GDM1 (cell line): ENCODE data around the gene WRAP73.

Source experiments
- DNase-seq: peaks from one replicate; lab custom pipeline; 2025; lab: John Stamatoyannopoulos, UW

WRAP73 gene

DNA sequence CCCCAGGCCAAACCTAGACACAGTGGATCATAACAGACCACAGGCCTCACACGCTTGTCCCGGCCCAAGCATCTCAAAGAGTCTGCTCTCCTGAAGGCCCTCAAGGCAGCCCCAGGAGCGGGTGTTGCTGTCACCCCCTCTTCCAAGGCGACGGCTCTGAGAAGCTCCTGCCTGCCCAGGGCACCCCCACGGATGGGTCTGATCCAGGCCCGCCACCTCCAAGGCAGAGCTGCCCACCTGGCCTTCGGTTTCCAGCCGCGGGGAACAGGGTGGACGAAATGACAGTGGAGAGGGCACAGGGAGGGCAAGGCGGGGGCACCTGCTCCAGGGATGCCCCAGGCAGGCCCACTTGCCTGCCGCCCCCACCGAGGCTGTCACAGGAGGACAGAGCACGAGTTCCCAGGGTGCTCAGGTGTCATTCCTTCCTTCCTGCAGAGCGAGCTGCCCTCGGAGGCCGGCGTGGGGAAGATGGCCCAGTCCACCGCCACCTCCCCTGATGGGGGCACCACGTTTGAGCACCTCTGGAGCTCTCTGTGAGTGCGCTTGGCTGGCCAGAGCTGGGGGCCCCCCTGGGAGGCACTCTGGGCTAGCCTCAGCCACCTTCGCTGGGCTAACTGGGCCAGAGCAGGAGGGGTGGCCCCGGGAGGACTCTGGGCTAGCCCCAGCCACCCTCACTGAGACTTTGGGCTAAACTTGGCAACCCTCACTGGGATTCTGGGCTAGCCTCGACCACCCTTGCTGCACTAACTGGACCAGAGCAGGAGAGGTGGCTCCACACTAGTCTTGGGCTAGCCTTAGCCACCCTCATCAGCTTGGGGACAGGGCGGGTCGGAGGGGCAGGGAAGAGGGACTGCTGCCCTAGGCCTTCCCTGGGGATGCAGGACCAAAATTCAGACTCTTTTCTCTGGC, 32.2 kb upstream of the WRAP73 start:
- no peak for DNase-seq

DNA sequence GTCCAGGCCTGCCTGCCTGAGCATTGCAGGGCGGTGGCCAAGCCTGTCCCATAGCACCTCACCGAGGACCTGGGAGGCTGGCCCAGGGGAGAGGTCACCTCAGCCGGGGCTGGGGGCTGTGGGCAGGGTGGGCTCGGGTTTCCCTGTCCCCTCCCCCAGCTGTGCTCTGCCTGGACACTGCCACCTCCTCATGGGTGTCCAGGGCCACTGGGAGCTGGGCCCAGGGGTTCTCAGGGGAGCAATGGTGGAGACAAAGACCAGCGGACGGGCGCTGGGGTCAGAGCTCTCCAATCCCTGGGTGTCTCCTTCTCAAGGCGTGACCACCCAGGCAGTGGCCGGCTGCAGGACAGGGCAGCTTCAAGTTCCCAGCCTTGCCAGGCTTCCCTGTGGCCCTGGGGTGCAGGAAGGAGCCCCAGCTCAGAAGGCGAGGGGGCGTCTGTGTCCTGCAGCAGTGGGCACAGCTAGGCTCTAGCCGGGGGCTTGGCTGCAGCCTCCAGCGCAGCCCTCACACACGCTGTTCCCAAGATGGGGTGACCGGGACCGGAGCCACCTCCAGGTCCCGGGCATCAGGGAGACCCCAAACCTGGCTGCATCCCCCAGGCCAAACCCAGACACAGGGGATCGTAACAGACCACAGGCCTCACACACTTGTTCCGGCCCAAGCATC, 31.5 kb upstream of the WRAP73 start:
- DNase-seq = no peak

DNA sequence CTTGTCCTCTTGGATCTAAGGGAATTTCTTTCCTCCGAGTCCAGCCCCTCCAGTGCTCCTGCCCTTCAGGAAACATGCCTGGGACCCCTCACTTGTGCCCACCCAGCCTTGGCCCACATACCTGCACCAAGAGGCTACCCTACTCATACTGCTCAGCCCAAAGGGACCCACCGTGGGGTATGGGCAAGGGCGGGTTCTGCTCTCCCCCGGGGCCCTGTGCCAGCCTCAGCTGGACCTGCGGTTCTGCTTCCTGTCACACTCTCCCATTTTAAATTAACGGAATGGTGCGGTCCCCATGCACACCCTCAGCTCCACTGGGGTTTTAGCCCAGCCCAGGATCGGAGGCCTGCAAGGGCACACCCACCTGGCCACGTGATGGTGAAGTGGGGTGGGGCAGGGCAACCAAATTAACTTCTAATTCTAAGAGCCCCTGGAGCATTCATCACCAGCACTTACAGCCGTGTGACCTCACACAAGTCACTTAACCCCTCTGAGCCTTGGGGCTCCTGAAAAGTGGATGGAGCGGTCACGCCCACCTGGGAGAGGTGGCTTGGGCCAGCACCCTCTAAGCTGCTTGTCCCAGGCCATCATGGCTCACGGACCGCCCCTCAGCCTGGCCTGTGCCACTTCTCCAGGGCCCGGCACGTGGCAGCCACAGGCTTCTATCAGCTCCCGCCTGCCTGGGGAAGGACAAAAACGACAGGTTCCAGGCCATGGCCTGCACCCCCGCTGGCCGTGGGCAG, 30.8 kb upstream of the WRAP73 start:
- DNase-seq = no peak

DNA sequence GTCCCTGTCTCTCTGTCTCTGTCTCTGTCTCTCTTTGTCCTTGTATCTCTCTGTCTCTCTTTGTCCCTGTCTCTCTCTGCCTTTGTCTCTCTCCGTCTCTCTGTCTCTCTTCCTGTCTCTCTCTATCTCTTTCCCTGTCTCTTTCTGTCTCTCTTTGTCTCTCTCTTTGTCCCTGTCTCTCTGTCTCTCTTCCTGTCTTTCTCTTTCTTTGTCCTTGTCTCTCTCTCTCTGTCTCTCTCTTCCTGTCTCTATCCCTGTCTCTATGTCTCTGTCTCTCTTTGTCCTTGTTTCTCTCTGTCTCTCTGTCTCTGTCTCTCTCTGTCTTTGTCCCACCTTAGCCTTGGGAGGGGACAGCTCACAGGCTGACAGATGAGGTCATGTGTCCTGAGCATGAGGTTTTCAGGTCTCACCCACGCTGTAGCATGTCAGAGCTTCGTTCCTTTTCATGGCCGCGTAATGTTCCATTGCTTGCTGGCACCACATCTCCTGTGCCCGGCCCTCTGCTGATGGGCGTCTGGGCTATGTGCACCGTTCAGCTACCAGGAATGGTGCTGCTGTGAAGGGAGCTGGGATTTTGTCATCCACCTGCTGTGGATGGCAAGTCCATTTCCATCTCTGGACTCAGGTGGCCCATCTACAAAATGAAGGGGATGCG, 30.0 kb upstream of the WRAP73 start:
- DNase-seq = no peak

GRCh38 chr1:3679098-3679555, 29.2 kb upstream of the WRAP73 start:
- DNase-seq = no peak

- no peak for DNase-seq
Measured at GRCh38 chr1:3678361-3679097, 28.6 kb upstream of the WRAP73 start.

DNA sequence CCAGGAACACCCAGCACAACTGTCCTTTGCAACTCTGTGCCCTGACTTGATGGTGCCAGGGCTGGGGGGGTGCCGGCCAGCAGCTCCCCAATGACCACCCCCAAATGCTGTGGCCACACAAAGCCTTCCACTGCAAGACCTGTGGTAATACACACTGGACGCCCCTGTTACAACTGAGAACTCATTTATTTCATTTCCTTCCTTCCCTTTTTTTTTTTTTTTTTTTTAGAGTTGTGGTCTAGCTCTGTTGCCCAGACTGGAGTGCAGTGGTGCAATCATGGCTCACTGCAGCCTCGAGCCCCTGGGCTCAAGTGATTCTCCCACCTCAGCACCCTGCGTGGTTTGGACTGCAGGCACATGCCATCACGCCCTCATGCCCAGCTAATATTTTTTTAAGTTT, 27.6 kb upstream of the WRAP73 start:
- no peak for DNase-seq

GRCh38 chr1:3676581-3677470, 26.9 kb upstream of the WRAP73 start:
- no peak for DNase-seq

GRCh38 chr1:3675436-3675835, 25.5 kb upstream of the WRAP73 start:
- no peak for DNase-seq

- DNase-seq = no peak
Measured at GRCh38 chr1:3674100-3675094, 24.5 kb upstream of the WRAP73 start.

GRCh38 chr1:3673381-3674099, 23.6 kb upstream of the WRAP73 start:
- DNase-seq = no peak

DNA sequence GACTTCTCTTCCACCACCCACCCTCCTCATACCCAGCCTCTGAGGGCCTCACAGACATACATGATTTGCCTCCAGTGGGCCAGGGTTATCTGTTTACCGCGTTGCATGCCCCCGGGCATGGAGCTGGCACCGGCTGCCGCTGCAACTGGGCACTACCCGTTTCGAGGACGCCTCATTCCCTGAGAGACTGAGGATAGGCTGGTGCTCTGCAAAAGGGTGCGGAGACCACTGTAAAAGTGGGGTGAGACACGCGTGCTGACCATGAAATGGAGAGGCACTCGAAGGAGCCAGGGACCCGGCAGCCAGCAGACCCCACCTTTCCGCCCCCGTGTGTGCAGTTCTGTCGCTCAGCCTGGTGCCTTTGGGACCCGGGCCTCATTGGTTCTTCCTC, 23.1 kb upstream of the WRAP73 start:
- no peak for DNase-seq

DNA sequence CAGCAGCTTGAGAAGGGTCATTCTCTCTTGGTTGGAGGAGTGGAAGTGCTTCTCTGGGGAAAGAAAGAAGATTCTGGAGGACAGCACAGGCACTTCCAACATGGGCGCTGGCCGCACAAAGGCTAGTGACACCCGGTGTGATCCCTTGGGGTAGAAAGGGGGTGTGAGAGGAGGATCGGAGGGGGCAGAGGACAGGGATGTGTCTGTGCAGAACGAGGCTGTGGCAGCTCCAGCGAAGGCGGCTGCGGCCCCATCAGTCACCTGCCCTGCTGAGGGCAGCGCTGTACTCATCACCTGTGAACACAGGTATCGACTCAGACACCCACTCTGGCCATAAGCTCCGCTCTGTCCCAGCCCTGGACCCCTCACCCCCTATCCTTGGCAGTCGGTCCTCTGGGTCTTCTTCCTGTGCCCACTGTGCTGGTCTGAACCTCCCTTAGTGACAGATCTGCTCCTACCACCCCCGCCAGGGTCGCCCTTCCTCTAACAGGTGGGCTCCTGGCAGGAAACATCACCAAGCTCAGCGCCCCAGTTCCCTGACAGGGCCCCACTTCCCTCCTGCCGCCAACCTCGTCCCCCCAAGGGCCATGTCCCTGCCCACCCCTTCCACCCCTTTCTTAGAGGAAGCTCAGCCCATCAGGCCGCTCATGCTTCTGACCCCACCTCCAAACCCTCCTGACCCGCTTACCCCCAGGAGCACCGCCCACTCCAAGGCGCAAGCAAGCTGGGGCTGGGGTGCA, 22.5 kb upstream of the WRAP73 start:
- DNase-seq = no peak

DNA sequence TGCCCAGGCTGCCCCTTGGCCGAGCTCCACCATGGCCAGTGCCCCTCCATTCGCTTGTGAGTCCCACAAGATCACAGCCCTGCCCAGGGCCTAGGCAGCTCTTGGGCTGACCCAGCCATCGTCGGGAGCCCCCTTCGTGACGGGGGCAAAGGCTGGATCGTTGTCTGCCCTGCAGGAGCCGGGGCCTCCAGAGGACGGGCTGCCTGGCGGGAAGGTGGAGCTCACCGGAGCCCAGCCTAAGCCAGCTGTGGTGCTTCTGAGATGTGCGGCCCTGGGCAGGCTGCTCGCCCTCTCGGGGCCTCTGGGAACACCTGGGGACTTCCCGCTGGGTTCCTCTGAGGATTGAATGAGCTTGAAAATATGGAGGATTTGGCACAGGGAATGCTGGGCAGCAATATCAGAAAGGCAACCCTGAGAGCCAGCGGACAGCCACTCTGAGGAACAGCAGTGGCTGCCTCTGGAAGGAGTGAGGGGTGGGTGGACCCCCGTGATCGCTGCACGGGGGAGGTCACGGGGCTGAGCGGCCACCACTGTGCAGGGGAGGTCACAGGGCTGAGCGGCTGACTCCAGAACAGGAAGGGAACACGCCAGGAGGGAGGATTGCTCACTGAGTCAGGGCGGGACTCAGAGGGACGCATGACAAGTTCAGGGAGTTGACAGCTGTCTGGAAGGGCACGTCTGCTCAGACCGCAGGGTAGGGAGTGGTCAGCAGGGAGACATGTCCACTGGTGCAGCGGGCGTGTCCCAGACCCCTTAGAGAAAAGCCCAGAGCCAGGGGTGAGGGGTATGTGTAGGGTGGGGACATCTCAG, 21.7 kb upstream of the WRAP73 start:
- DNase-seq = no peak

- no peak for DNase-seq
Measured at GRCh38 chr1:3670823-3671265, 20.9 kb upstream of the WRAP73 start.

DNA sequence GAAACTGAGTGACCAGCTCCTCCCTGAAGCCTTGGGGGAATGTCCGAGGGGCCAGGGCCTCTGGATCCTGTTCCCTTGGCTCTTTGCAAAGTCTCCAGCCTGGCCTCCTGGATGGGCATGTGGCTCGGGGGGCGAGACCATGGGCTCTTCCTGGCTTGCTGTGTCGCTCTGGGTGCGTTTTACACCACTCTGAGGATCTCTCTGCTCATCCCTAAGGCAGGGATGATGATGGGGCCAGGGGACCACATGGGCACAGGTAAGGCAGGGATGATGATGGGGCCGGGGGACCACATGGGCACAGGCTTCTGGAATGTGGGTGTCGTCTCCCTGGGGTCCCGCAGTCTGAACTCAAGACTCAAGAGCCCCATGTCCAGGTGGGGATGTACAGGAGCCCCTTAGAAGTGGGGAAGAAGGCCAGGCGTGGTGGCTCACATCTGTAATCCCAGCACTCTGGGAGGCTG, 20.1 kb upstream of the WRAP73 start:
- no peak for DNase-seq

DNA sequence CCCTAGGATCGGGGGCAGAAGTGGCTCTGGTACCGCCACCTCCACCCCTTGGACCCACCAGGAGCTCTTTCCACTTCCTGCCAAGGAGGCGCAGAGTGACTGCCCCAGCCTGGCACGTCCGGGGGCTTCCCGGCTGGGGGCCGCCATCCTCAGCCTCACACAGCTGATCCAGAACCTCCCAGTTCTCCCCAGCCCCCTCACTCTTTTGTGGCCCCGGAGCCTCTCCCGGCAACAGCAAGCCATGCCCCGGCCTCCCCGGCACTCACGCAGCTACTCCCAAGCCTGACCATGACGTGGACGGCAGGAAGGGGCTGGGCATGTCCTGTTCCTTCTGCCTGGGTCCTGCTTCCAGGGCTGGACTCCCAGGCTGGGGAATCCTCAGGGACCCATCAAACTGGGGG, 19.5 kb upstream of the WRAP73 start:
- DNase-seq = no peak
